HL-60 (cell line): ENCODE results near the gene ALKBH5.

Source experiments
- GABPA ChIP-seq: IDR thresholded peaks from 2 replicates; pipeline ENCODE4 v1.6.1; 2012; ENCODE audit warnings: low read depth
- POLR2AphosphoS5 ChIP-seq: IDR thresholded peaks from 2 replicates; pipeline ENCODE4 v1.6.1; 2012; ENCODE audit warnings: low read depth
- SPI1 ChIP-seq: IDR thresholded peaks from 2 replicates; pipeline ENCODE4 v1.6.1; 2012; ENCODE audit warnings: low read depth, mild to moderate bottlenecking, borderline replicate concordance
- TF ChIP-seq, protein P1 (sequence below): IDR thresholded peaks from one replicate; pipeline ENCODE4 v1.5.1; 2011; ENCODE audit warnings: low read length, control low read depth, inconsistent platforms; ENCODE audit not compliant: insufficient read depth
- TF ChIP-seq, protein P2 (sequence below): IDR thresholded peaks from 2 replicates; pipeline ENCODE4 v1.6.1; 2012; ENCODE audit warnings: low read depth; ENCODE audit not compliant: insufficient replicate concordance

DNA sequence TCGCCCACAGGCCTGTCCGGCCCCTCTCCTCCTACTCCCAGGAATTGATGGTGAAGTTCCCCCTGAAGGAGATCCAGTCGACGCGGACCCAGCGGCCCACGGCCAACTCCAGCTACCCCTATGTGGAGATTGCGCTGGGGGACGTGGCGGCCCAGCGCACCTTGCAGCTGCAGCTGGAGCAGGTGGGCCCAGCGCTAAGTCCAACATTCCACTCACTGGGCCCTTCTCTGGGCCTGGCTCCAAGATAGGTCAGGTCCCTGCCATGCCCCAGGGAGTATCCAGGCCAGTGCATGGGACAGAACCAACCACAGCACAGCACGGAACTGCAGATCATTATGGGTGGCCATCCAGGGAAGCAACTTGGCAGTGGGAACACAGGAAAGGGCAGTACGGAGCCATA is 9.9 kb upstream of the ALKBH5 start:
- no peak for TF ChIP-seq SPI1
- TF ChIP-seq, protein P1, sequence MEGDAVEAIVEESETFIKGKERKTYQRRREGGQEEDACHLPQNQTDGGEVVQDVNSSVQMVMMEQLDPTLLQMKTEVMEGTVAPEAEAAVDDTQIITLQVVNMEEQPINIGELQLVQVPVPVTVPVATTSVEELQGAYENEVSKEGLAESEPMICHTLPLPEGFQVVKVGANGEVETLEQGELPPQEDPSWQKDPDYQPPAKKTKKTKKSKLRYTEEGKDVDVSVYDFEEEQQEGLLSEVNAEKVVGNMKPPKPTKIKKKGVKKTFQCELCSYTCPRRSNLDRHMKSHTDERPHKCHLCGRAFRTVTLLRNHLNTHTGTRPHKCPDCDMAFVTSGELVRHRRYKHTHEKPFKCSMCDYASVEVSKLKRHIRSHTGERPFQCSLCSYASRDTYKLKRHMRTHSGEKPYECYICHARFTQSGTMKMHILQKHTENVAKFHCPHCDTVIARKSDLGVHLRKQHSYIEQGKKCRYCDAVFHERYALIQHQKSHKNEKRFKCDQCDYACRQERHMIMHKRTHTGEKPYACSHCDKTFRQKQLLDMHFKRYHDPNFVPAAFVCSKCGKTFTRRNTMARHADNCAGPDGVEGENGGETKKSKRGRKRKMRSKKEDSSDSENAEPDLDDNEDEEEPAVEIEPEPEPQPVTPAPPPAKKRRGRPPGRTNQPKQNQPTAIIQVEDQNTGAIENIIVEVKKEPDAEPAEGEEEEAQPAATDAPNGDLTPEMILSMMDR = no peak
- TF ChIP-seq, protein P2, sequence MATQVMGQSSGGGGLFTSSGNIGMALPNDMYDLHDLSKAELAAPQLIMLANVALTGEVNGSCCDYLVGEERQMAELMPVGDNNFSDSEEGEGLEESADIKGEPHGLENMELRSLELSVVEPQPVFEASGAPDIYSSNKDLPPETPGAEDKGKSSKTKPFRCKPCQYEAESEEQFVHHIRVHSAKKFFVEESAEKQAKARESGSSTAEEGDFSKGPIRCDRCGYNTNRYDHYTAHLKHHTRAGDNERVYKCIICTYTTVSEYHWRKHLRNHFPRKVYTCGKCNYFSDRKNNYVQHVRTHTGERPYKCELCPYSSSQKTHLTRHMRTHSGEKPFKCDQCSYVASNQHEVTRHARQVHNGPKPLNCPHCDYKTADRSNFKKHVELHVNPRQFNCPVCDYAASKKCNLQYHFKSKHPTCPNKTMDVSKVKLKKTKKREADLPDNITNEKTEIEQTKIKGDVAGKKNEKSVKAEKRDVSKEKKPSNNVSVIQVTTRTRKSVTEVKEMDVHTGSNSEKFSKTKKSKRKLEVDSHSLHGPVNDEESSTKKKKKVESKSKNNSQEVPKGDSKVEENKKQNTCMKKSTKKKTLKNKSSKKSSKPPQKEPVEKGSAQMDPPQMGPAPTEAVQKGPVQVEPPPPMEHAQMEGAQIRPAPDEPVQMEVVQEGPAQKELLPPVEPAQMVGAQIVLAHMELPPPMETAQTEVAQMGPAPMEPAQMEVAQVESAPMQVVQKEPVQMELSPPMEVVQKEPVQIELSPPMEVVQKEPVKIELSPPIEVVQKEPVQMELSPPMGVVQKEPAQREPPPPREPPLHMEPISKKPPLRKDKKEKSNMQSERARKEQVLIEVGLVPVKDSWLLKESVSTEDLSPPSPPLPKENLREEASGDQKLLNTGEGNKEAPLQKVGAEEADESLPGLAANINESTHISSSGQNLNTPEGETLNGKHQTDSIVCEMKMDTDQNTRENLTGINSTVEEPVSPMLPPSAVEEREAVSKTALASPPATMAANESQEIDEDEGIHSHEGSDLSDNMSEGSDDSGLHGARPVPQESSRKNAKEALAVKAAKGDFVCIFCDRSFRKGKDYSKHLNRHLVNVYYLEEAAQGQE = no peak
- TF ChIP-seq POLR2AphosphoS5 = no peak
- TF ChIP-seq GABPA = no peak
